ENCODE results near the gene KLHL17. TPM values are rescaled to one million over a fixed set of nuclear protein-coding genes. Genes with fewer than 3 reads are reported as not detected.

The KLHL17 gene
- total RNA-seq, 1 experiment from 2014 or later = 41.4 TPM

DNA sequence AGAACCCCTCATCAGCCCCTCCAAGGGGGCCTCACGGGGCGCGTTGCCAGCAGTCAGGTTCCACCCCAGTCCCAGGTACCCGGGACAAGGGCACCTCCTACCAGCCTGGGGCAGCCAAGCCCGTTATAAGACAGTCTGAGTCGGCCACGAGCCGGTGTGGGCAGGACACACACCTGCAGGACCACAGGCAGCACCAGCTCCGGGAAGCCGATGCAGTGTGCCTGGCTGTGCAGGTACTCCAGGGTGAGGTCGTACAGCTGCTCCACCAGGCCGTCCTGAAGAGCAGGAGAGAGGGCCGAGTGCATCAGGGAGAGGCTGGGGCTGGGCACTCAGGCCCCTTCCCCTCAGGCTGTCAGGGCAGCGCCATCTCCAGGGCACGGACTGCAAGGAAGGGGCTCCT, 12.4 kb upstream of the KLHL17 start:
- Histone ChIP-seq H3K27ac (ENCODE audit: insufficient read length, low read depth, low read length) (no peak overlapping the region), H4K20me1 (ENCODE audit: control insufficient read depth, insufficient read depth, insufficient read length) (no peaks in the 10 kb centered on the region)

More for the DNA sequence above, 12.4 kb upstream of the KLHL17 start:
- Mint-ChIP-seq H3K27ac (no peak overlapping the region), H3K4me1 (peaks cover 0 to 18% of the 10 kb centered on the region in 2 experiments; a peak in 2 of 4 replicates), H3K4me3 (no peak overlapping the region), H3K36me3 (ENCODE audit: insufficient read depth in 1 of 3, low read depth in 3 of 3) (peaks cover 33 to 77% (median 61%) of the 10 kb centered on the region in 3 experiments; a peak in 6 of 7 replicates), H3K27me3 (ENCODE audit: low read depth) (peaks cover 11% of the 10 kb centered on the region), H3K9me3 (no peaks in the 10 kb centered on the region; a peak in 1 of 5 replicates)
- no CpG with 5 or more reads among the region's 15 CpGs for WGBS (ENCODE audit: extremely low coverage, insufficient read length, low lambda C conversion rate)
- no peak overlapping the region for H3K56ac ChIP-seq (ENCODE audit: insufficient read length, low read depth, low read length)
- H3T11ph ChIP-seq (ENCODE audit: low read length) = no peak overlapping the region
- H2BK20ac ChIP-seq (ENCODE audit: low read depth, low read length, poor library complexity, severe bottlenecking) = no peak overlapping the region
- TF ChIP-seq, protein P1, sequence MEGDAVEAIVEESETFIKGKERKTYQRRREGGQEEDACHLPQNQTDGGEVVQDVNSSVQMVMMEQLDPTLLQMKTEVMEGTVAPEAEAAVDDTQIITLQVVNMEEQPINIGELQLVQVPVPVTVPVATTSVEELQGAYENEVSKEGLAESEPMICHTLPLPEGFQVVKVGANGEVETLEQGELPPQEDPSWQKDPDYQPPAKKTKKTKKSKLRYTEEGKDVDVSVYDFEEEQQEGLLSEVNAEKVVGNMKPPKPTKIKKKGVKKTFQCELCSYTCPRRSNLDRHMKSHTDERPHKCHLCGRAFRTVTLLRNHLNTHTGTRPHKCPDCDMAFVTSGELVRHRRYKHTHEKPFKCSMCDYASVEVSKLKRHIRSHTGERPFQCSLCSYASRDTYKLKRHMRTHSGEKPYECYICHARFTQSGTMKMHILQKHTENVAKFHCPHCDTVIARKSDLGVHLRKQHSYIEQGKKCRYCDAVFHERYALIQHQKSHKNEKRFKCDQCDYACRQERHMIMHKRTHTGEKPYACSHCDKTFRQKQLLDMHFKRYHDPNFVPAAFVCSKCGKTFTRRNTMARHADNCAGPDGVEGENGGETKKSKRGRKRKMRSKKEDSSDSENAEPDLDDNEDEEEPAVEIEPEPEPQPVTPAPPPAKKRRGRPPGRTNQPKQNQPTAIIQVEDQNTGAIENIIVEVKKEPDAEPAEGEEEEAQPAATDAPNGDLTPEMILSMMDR (conservative IDR thresholded peaks at IDR 0.05) = peak; percentile 17; the same call in 1 of the 3 replicates
- H2BK5ac ChIP-seq (ENCODE audit: insufficient read length, low read length) = no peak overlapping the region
- no peaks in the 10 kb centered on the region for H3K23me2 ChIP-seq (ENCODE audit: insufficient read length, low read depth, low read length, poor library complexity, severe bottlenecking)
- H2BK15ac ChIP-seq (ENCODE audit: low read depth, low read length) = no peak overlapping the region
- H3K79me2 ChIP-seq (ENCODE audit: insufficient read depth, low read length) = no peaks in the 10 kb centered on the region
- H3K18ac ChIP-seq (ENCODE audit: insufficient read length, low read depth, low read length) = no peak overlapping the region
- no peak for DNase-seq
- H2BK120ac ChIP-seq (ENCODE audit: low read depth, low read length, poor library complexity, severe bottlenecking) = no peak overlapping the region
- no peak overlapping the region for H4K91ac ChIP-seq (ENCODE audit: insufficient read length, low read depth, low read length)
- no peaks in the 10 kb centered on the region for H3K79me1 ChIP-seq (ENCODE audit: insufficient read depth, low read depth, low read length, poor library complexity, severe bottlenecking)
- H3K4me2 ChIP-seq (ENCODE audit: insufficient read depth, insufficient read length, low read length) = no peak overlapping the region
- H3K9me3 ChIP-seq (ENCODE audit: control insufficient read depth, low read depth, low read length) = no peaks in the 10 kb centered on the region
- H4K5ac ChIP-seq (ENCODE audit: insufficient read length, low read depth, low read length) = no peak overlapping the region
- H2AK5ac ChIP-seq (ENCODE audit: insufficient read length, low read length) = no peak overlapping the region
- H4K8ac ChIP-seq (replicated peaks; ENCODE audit: insufficient read length, low read depth, low read length) = no peak overlapping the region
- H2BK12ac ChIP-seq (ENCODE audit: insufficient read length, low read depth, low read length) = no peak overlapping the region
- no peak overlapping the region for H2AFZ ChIP-seq (ENCODE audit: low read length)
- H3K4me1 ChIP-seq (ENCODE audit: insufficient read depth, low read length) = no peaks in the 10 kb centered on the region
- no peak overlapping the region for H3K23ac ChIP-seq (ENCODE audit: insufficient read length, low read depth, low read length)
- H3K4ac ChIP-seq (ENCODE audit: low read depth, low read length) = no peak overlapping the region
- H3K9ac ChIP-seq (ENCODE audit: extremely low read depth, insufficient read length, low read length) = no peak overlapping the region
- peaks cover 2% of the 10 kb centered on the region; the same call in 1 of the 2 replicates for H3K27me3 ChIP-seq (ENCODE audit: insufficient read depth, low read length)
- no peak overlapping the region for H3K14ac ChIP-seq (ENCODE audit: insufficient read depth, low read length)

All from H9 (cell line).